ENCODE results near the gene RASD2. TPM values are rescaled to one million over a fixed set of nuclear protein-coding genes. Genes with fewer than 3 reads are reported as not detected.

The RASD2 gene
- total and polyA plus RNA-seq, 9 donors: 0.24 to 4.4 (median 2.8) TPM

- intact Hi-C loops (cut with DNase I): no loop called here
- H3K27ac ChIP-seq: peak overlapping the region; percentile 28 to 75
- no peak overlapping the region for H3K4me3 ChIP-seq
- H3K4me1 ChIP-seq (ENCODE audit: insufficient read depth): peaks cover 2% of the 10 kb centered on the region
- WGBS, 3 donors: 87 to 90% (median 89%) methylated on average over 12 to 14 of the region's 14 CpGs
- H3K27me3 ChIP-seq: no peaks in the 10 kb centered on the region
- H3K36me3 ChIP-seq: no peaks in the 10 kb centered on the region
- TF ChIP-seq CTCF (IDR thresholded peaks at IDR 0.05) (no peak), EP300 (IDR thresholded peaks at IDR 0.05) (no peak), POLR2A (IDR thresholded peaks at IDR 0.05) (no peak)
- DNase-seq: no peak
- no peaks in the 10 kb centered on the region for H3K9me3 ChIP-seq
Observed at GRCh38 chr22:35591714-35592417, 51.2 kb downstream of the RASD2 start.

GRCh38 chr22:35592418-35592967 is 51.9 kb downstream of the RASD2 start:
- DNase-seq: peak in 2 of 5 donors; percentile 36 to 57
- no peaks in the 10 kb centered on the region for H3K9me3 ChIP-seq

GRCh38 chr22:35593071-35593890 is 52.6 kb downstream of the RASD2 start:
- Histone ChIP-seq H3K4me1 (ENCODE audit: insufficient read depth) (peaks cover 2% of the 10 kb centered on the region), H3K27me3 (no peaks in the 10 kb centered on the region), H3K4me3 (no peak overlapping the region), H3K27ac (peak overlapping the region; percentile 35 to 75), H3K9me3 (no peaks in the 10 kb centered on the region), H3K36me3 (no peaks in the 10 kb centered on the region)
- 18 to 22% (median 19%) methylated on average over 3 of the region's 3 CpGs for WGBS, 3 donors
- no peak for TF ChIP-seq CTCF (IDR thresholded peaks at IDR 0.05)
- no peak for TF ChIP-seq EP300 (IDR thresholded peaks at IDR 0.05)
- TF ChIP-seq POLR2A (IDR thresholded peaks at IDR 0.05): no peak
- no peak for DNase-seq
- intact Hi-C loops (cut with DNase I): no loop called here

More at GRCh38 chr22:35592418-35592967, 51.9 kb downstream of the RASD2 start:
- 21 to 30% (median 28%) methylated on average over 4 of the region's 4 CpGs for WGBS, 3 donors
- Histone ChIP-seq H3K4me1 (ENCODE audit: insufficient read depth) (peaks cover 2% of the 10 kb centered on the region), H3K27ac (peak overlapping the region; percentile 28 to 75), H3K4me3 (no peak overlapping the region), H3K36me3 (no peaks in the 10 kb centered on the region), H3K27me3 (no peaks in the 10 kb centered on the region)
- intact Hi-C loops (cut with DNase I): no loop called here
- no peak for TF ChIP-seq EP300 (IDR thresholded peaks at IDR 0.05)
- no peak for TF ChIP-seq POLR2A (IDR thresholded peaks at IDR 0.05)
- no peak for TF ChIP-seq CTCF (IDR thresholded peaks at IDR 0.05)

GRCh38 chr22:35593891-35594470 is 53.4 kb downstream of the RASD2 start:
- peak in 2 of 5 donors; percentile 27 to 61 for DNase-seq
- intact Hi-C loops (cut with DNase I): no loop called here
- Histone ChIP-seq H3K9me3 (no peaks in the 10 kb centered on the region), H3K36me3 (no peaks in the 10 kb centered on the region), H3K27me3 (no peaks in the 10 kb centered on the region), H3K4me3 (no peak overlapping the region), H3K27ac (peak overlapping the region; percentile 30 to 75), H3K4me1 (ENCODE audit: insufficient read depth) (peaks cover 2% of the 10 kb centered on the region)
- WGBS, 3 donors: 73 to 75% (median 74%) methylated on average over 14 of the region's 14 CpGs
- TF ChIP-seq CTCF (IDR thresholded peaks at IDR 0.05) (no peak), POLR2A (IDR thresholded peaks at IDR 0.05) (no peak), EP300 (IDR thresholded peaks at IDR 0.05) (no peak)
